ENCODE data around the gene BCS1L.

GRCh38 chr2:218711550-218711929 lies 52.1 kb downstream of the BCS1L start:
- no peak for TF ChIP-seq GATA2 (IDR thresholded peaks at IDR 0.05; ENCODE audit: low read depth, low read length)
- TF ChIP-seq GATA3 (IDR thresholded peaks at IDR 0.05; ENCODE audit: low read depth, low read length) = no peak
